Cardiac muscle cell (in vitro differentiated cells and primary cell): ENCODE results near the gene KLRC2. TPM values are rescaled to one million over a fixed set of nuclear protein-coding genes. Genes with fewer than 3 reads are reported as not detected.
"Not testable (repeated sequence)": the region's sequence is repeated elsewhere in the genome, so short reads cannot be mapped to it uniquely, and the experiment has no call there.

ENCODE experiments used
- DNase-seq, 2 donors: peaks; one replicate each; pipeline versions ENCODE4 v3.0.0 to v3.0.0-alpha.2; 2010 to 2017; ENCODE audit warnings: low read depth in 1 of 2, low spot score in 1 of 2
- H3K27ac ChIP-seq: fragments of 200-600 bp; sonication (generic); 2 replicates; pipeline ENCODE4 v1.5.1; 2016
- H3K27me3 ChIP-seq: fragments of 200-600 bp; sonication (generic); 2 replicates; pipeline ENCODE4 v1.6.0; 2016; ENCODE audit warnings: control low read depth
- H3K36me3 ChIP-seq: fragments of 200-600 bp; sonication (generic); 2 replicates; pipeline ENCODE4 v1.5.1; 2016; ENCODE audit warnings: control low read depth
- H3K4me1 ChIP-seq: fragments of 200-600 bp; sonication (generic); 2 replicates; pipeline ENCODE4 v1.8.1; 2017; ENCODE audit warnings: low read depth, mild to moderate bottlenecking, mixed run types
- H3K4me3 ChIP-seq: fragments of 200-600 bp; sonication (generic); 2 replicates; pipeline ENCODE4 v1.5.1; 2016; ENCODE audit warnings: mild to moderate bottlenecking
- H3K9me3 ChIP-seq: fragments of 200-600 bp; sonication (generic); 2 replicates; pipeline ENCODE4 v1.5.1; 2017; ENCODE audit warnings: low read depth, mild to moderate bottlenecking, control low read depth
- CTCF ChIP-seq: IDR thresholded peaks from 2 replicates; pipeline ENCODE4 v1.5.1; 2012; ENCODE audit warnings: low read depth, mild to moderate bottlenecking, low read length
- polyA plus RNA-seq: library from polyadenylated mRNA; unstranded; fragments of >200 nt; fragmentation: Nextera tagmentation; extraction: Ambion mirVana; gene quantifications from 2 replicates; pipeline ENCODE4 v1.2.1, GENCODE V29; 2016
- total RNA-seq: library from RNA; depleted of rRNA; stranded (reverse); fragments of >200 nt; gene quantifications from 2 replicates; pipeline ENCODE4 v1.2.3, GENCODE V29; 2016

Gene KLRC2
- total and polyA plus RNA-seq, 2 experiments from 2014 or later = not detected

- H3K27ac ChIP-seq, H3K4me3 ChIP-seq, H3K9me3 ChIP-seq, H3K27me3 ChIP-seq, H3K4me1 ChIP-seq, DNase-seq, H3K36me3 ChIP-seq: not testable (repeated sequence)
Observed at GRCh38 chr12:10424260-10424899, 11.4 kb downstream of the KLRC2 start.

GRCh38 chr12:10422159-10422558, 13.7 kb downstream of the KLRC2 start:
- H3K27me3 ChIP-seq, H3K9me3 ChIP-seq, H3K4me3 ChIP-seq, DNase-seq, H3K4me1 ChIP-seq, H3K36me3 ChIP-seq, H3K27ac ChIP-seq: not testable (repeated sequence)

GRCh38 chr12:10420334-10420733, 15.5 kb downstream of the KLRC2 start, which contains the start of gene KLRC3:
Gene KLRC3, minus strand, starts transcription at chr12:10420595. Its CDS starts 45 bp downstream, at chr12:10420550.
- H3K4me3 ChIP-seq, H3K27ac ChIP-seq, H3K4me1 ChIP-seq, H3K36me3 ChIP-seq, DNase-seq, H3K27me3 ChIP-seq, H3K9me3 ChIP-seq: not testable (repeated sequence)

GRCh38 chr12:10409392-10409791, 26.4 kb downstream of the KLRC2 start, which contains the start of gene KLRC4:
Gene KLRC4, minus strand, starts transcription at chr12:10409757. Its CDS starts 182 bp downstream, at chr12:10409575.
- no peak for TF ChIP-seq CTCF
- peaks cover 3% of the 10 kb centered on the region for H3K4me1 ChIP-seq
- DNase-seq = peak; percentile 5 to 27
- H3K27ac ChIP-seq = no peak within 1 kb of the TSS
- H3K4me3 ChIP-seq = no peak within 1 kb of the TSS
- no peaks in the 10 kb centered on the region for H3K36me3 ChIP-seq
- H3K9me3 ChIP-seq = no peaks in the 10 kb centered on the region
- no peaks in the 10 kb centered on the region for H3K27me3 ChIP-seq

- Histone ChIP-seq H3K27ac (no peak overlapping the region), H3K36me3 (no peaks in the 10 kb centered on the region), H3K4me1 (peaks cover 3% of the 10 kb centered on the region), H3K4me3 (no peak overlapping the region), H3K9me3 (no peaks in the 10 kb centered on the region), H3K27me3 (no peaks in the 10 kb centered on the region)
- DNase-seq = no peak
- no peak for TF ChIP-seq CTCF
Observed at GRCh38 chr12:10408842-10409241, 27.0 kb downstream of the KLRC2 start.

GRCh38 chr12:10406725-10407124, 29.1 kb downstream of the KLRC2 start:
- no peak overlapping the region for H3K4me3 ChIP-seq
- H3K27me3 ChIP-seq = no peaks in the 10 kb centered on the region
- no peak for TF ChIP-seq CTCF

GRCh38 chr12:10405294-10405693, 30.5 kb downstream of the KLRC2 start:
- DNase-seq = no peak
- Histone ChIP-seq H3K36me3 (no peaks in the 10 kb centered on the region), H3K27me3 (no peaks in the 10 kb centered on the region), H3K4me3 (no peak overlapping the region), H3K4me1 (peaks cover 3% of the 10 kb centered on the region), H3K9me3 (no peaks in the 10 kb centered on the region), H3K27ac (no peak overlapping the region)
- no peak for TF ChIP-seq CTCF

More at GRCh38 chr12:10406725-10407124, 29.1 kb downstream of the KLRC2 start:
- no peaks in the 10 kb centered on the region for H3K9me3 ChIP-seq
- peaks cover 3% of the 10 kb centered on the region for H3K4me1 ChIP-seq
- no peak for DNase-seq
- no peaks in the 10 kb centered on the region for H3K36me3 ChIP-seq
- no peak overlapping the region for H3K27ac ChIP-seq
